Effector memory CD4-positive, alpha-beta T cell (primary cell): ENCODE data around the gene DUSP28.

Experiments
- DNase-seq, 3 donors: peaks; one replicate each; pipeline ENCODE4 v3.0.0-alpha.2; 2020
- H3K27ac ChIP-seq: 2 replicates; pipeline ENCODE4 v1.7.0; 2013; ENCODE audit warnings: mild to moderate bottlenecking, low read length, moderate library complexity; ENCODE audit not compliant: insufficient read depth, poor library complexity, severe bottlenecking
- H3K27me3 ChIP-seq: replicated peaks from 2 replicates; pipeline ENCODE4 v1.7.0; 2013; ENCODE audit warnings: mild to moderate bottlenecking, low read length; ENCODE audit not compliant: insufficient read depth, control insufficient read depth, poor library complexity, severe bottlenecking
- H3K36me3 ChIP-seq: 2 replicates; pipeline ENCODE4 v1.7.0; 2013; ENCODE audit warnings: mild to moderate bottlenecking, low read length, moderate library complexity; ENCODE audit not compliant: control insufficient read depth, insufficient read depth
- H3K4me1 ChIP-seq: 2 replicates; pipeline ENCODE4 v1.7.0; 2013; ENCODE audit warnings: low read length, mild to moderate bottlenecking; ENCODE audit not compliant: control insufficient read depth, insufficient read depth, poor library complexity, severe bottlenecking
- H3K4me3 ChIP-seq: 2 replicates; pipeline ENCODE4 v1.7.0; 2013; ENCODE audit warnings: low read length, low read depth, mild to moderate bottlenecking; ENCODE audit not compliant: insufficient read depth, poor library complexity, severe bottlenecking
- H3K9me3 ChIP-seq: 2 replicates; pipeline ENCODE4 v1.7.0; 2013; ENCODE audit warnings: mild to moderate bottlenecking, low read length, moderate library complexity; ENCODE audit not compliant: control insufficient read depth

Gene DUSP28

GRCh38 chr2:240573071-240573515 is 12.9 kb downstream of the DUSP28 start:
- Histone ChIP-seq H3K9me3 (no peaks in the 10 kb centered on the region), H3K36me3 (peaks cover 68% of the 10 kb centered on the region), H3K27me3 (no peaks in the 10 kb centered on the region), H3K4me3 (no peak overlapping the region), H3K27ac (no peak overlapping the region), H3K4me1 (peaks cover 28% of the 10 kb centered on the region)
- DNase-seq, result no peak

- no peak overlapping the region for H3K27ac ChIP-seq
- DNase-seq, result no peak
These were observed 13.6 kb downstream of the DUSP28 start for GRCh38 chr2:240573516-240574385.

GRCh38 chr2:240574386-240575100 is 14.4 kb downstream of the DUSP28 start:
- H3K4me3 ChIP-seq, result no peak overlapping the region
- peaks cover 33% of the 10 kb centered on the region for H3K4me1 ChIP-seq
- H3K9me3 ChIP-seq, result no peaks in the 10 kb centered on the region
- no peak for DNase-seq
- H3K27me3 ChIP-seq, result no peaks in the 10 kb centered on the region
- peaks cover 75% of the 10 kb centered on the region for H3K36me3 ChIP-seq
- H3K27ac ChIP-seq, result no peak overlapping the region

More at GRCh38 chr2:240573516-240574385, 13.6 kb downstream of the DUSP28 start:
- Histone ChIP-seq H3K36me3 (peaks cover 75% of the 10 kb centered on the region), H3K9me3 (no peaks in the 10 kb centered on the region), H3K4me1 (peaks cover 32% of the 10 kb centered on the region), H3K27me3 (no peaks in the 10 kb centered on the region), H3K4me3 (no peak overlapping the region)

GRCh38 chr2:240575101-240575965 is 15.2 kb downstream of the DUSP28 start:
- Histone ChIP-seq H3K27ac (no peak overlapping the region), H3K36me3 (peaks cover 75% of the 10 kb centered on the region), H3K27me3 (no peaks in the 10 kb centered on the region), H3K4me3 (no peak overlapping the region), H3K9me3 (no peaks in the 10 kb centered on the region), H3K4me1 (peaks cover 32% of the 10 kb centered on the region)
- DNase-seq, result no peak

- Histone ChIP-seq H3K27me3 (no peaks in the 10 kb centered on the region), H3K4me1 (peaks cover 25% of the 10 kb centered on the region), H3K27ac (no peak overlapping the region), H3K9me3 (no peaks in the 10 kb centered on the region), H3K36me3 (peaks cover 75% of the 10 kb centered on the region), H3K4me3 (no peak overlapping the region)
- no peak for DNase-seq
These were observed 15.9 kb downstream of the DUSP28 start for GRCh38 chr2:240576036-240576435.

- no peak overlapping the region for H3K4me3 ChIP-seq
- DNase-seq, result no peak
- H3K27me3 ChIP-seq, result no peaks in the 10 kb centered on the region
- peaks cover 71% of the 10 kb centered on the region for H3K36me3 ChIP-seq
- no peaks in the 10 kb centered on the region for H3K9me3 ChIP-seq
- H3K4me1 ChIP-seq, result peaks cover 20% of the 10 kb centered on the region
- H3K27ac ChIP-seq, result no peak overlapping the region
These were observed 16.5 kb downstream of the DUSP28 start for GRCh38 chr2:240576436-240577205.

GRCh38 chr2:240577281-240578109 is 17.3 kb downstream of the DUSP28 start:
- peaks cover 63% of the 10 kb centered on the region for H3K36me3 ChIP-seq
- H3K27ac ChIP-seq, result no peak overlapping the region
- no peak overlapping the region for H3K4me3 ChIP-seq
- no peak for DNase-seq
- H3K27me3 ChIP-seq, result no peaks in the 10 kb centered on the region
- H3K4me1 ChIP-seq, result peaks cover 18% of the 10 kb centered on the region
- H3K9me3 ChIP-seq, result no peaks in the 10 kb centered on the region

GRCh38 chr2:240578110-240578450 is 17.9 kb downstream of the DUSP28 start:
- no peak overlapping the region for H3K27ac ChIP-seq
- peaks cover 57% of the 10 kb centered on the region for H3K36me3 ChIP-seq
- H3K9me3 ChIP-seq, result no peaks in the 10 kb centered on the region
- peaks cover 18% of the 10 kb centered on the region for H3K4me1 ChIP-seq
- DNase-seq, result no peak
- H3K27me3 ChIP-seq, result no peaks in the 10 kb centered on the region
- no peak overlapping the region for H3K4me3 ChIP-seq

- no peaks in the 10 kb centered on the region for H3K9me3 ChIP-seq
- no peak overlapping the region for H3K27ac ChIP-seq
- peaks cover 53% of the 10 kb centered on the region for H3K36me3 ChIP-seq
- peaks cover 18% of the 10 kb centered on the region for H3K4me1 ChIP-seq
- H3K4me3 ChIP-seq, result no peak overlapping the region
- H3K27me3 ChIP-seq, result no peaks in the 10 kb centered on the region
- DNase-seq, result no peak
These were observed 18.3 kb downstream of the DUSP28 start for GRCh38 chr2:240578488-240578887.
